GM06990 (cell line): ENCODE measurements around the gene CNTN5.

ENCODE experiments used
- DNase-seq: peaks from one replicate; pipeline ENCODE4 v3.0.0-alpha.2; 2011; ENCODE audit not compliant: insufficient read length; ENCODE audit errors: extremely low read depth
- H3K27me3 ChIP-seq: replicated peaks from 2 replicates; pipeline ENCODE4 v1.6.0; 2011; ENCODE audit warnings: low read length; ENCODE audit not compliant: control insufficient read depth, insufficient read depth
- H3K36me3 ChIP-seq: 2 replicates; pipeline ENCODE4 v1.5.1; 2011; ENCODE audit warnings: low read length; ENCODE audit not compliant: control insufficient read depth, insufficient read depth
- H3K4me3 ChIP-seq: replicated peaks from 2 replicates; pipeline ENCODE4 v1.5.1; 2011; ENCODE audit warnings: low read depth, mild to moderate bottlenecking, control low read depth, low read length
- CTCF ChIP-seq: IDR thresholded peaks from 2 replicates; pipeline ENCODE4 v1.5.1; 2011; ENCODE audit warnings: low read length, control low read depth, mild to moderate bottlenecking, inconsistent platforms; ENCODE audit not compliant: insufficient read depth, poor library complexity, severe bottlenecking

Gene CNTN5

GRCh38 chr11:99229544-99229943, 208.8 kb downstream of the CNTN5 start:
- H3K27me3 ChIP-seq, result no peaks in the 10 kb centered on the region
- H3K36me3 ChIP-seq, result no peaks in the 10 kb centered on the region
- H3K4me3 ChIP-seq, result no peak overlapping the region
- no peak for TF ChIP-seq CTCF
- DNase-seq, result no peak

GRCh38 chr11:99234534-99234933, 213.8 kb downstream of the CNTN5 start:
- H3K27me3 ChIP-seq, result no peaks in the 10 kb centered on the region

GRCh38 chr11:99238401-99238800, 217.7 kb downstream of the CNTN5 start:
- H3K4me3 ChIP-seq, result no peak overlapping the region
- no peaks in the 10 kb centered on the region for H3K27me3 ChIP-seq
- no peaks in the 10 kb centered on the region for H3K36me3 ChIP-seq
- DNase-seq, result no peak
- no peak for TF ChIP-seq CTCF

More at GRCh38 chr11:99234534-99234933, 213.8 kb downstream of the CNTN5 start:
- TF ChIP-seq CTCF, result no peak
- no peak overlapping the region for H3K4me3 ChIP-seq
- DNase-seq, result no peak
- no peaks in the 10 kb centered on the region for H3K36me3 ChIP-seq

- no peak overlapping the region for H3K4me3 ChIP-seq
- H3K27me3 ChIP-seq, result no peaks in the 10 kb centered on the region
- no peak for DNase-seq
- H3K36me3 ChIP-seq, result no peaks in the 10 kb centered on the region
- no peak for TF ChIP-seq CTCF
Measured at GRCh38 chr11:99240192-99241030, 219.7 kb downstream of the CNTN5 start.

GRCh38 chr11:99241066-99241465, 220.3 kb downstream of the CNTN5 start:
- H3K27me3 ChIP-seq, result no peaks in the 10 kb centered on the region
- no peak for DNase-seq
- H3K36me3 ChIP-seq, result no peaks in the 10 kb centered on the region
- no peak overlapping the region for H3K4me3 ChIP-seq
- no peak for TF ChIP-seq CTCF
